ENCODE results near the gene PHC3.

DNA sequence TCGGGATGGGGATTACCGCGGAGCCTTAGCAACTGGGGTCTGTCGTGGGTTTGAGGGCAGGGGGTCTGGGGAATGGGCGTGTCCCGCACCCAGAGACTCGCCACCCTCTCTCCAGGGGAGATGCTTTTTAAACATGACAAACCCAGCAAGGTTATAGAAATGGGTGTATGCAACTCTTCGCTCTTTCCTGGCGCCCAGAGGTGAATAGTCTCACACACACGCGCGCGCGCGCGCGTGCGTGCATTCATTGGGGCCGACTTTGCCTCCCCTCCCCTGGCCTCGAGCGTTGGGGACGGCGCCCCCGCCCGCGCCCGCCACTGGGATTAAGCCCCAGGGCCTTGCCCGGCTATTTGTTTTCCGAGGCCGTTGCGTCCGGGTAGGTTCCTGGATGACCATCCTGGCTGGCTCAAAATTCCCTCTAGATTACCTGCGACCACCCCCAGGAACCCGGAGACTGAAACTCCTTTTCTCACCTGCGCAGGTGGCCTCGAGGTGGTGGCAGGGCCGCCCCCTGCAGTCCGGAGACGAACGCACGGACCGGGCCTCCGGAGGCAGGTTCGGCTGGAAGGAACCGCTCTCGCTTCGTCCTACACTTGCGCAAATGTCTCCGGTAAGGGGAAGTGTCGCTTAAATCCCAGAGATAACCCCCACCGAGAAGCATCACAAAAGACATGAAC is 143.0 kb downstream of the PHC3 start:
- TF ChIP-seq, protein P1, sequence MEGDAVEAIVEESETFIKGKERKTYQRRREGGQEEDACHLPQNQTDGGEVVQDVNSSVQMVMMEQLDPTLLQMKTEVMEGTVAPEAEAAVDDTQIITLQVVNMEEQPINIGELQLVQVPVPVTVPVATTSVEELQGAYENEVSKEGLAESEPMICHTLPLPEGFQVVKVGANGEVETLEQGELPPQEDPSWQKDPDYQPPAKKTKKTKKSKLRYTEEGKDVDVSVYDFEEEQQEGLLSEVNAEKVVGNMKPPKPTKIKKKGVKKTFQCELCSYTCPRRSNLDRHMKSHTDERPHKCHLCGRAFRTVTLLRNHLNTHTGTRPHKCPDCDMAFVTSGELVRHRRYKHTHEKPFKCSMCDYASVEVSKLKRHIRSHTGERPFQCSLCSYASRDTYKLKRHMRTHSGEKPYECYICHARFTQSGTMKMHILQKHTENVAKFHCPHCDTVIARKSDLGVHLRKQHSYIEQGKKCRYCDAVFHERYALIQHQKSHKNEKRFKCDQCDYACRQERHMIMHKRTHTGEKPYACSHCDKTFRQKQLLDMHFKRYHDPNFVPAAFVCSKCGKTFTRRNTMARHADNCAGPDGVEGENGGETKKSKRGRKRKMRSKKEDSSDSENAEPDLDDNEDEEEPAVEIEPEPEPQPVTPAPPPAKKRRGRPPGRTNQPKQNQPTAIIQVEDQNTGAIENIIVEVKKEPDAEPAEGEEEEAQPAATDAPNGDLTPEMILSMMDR (IDR thresholded peaks at IDR 0.05): peak in 4 of 6 experiments; percentile 19 to 37 (median 30)
- TF ChIP-seq POLR2A (IDR thresholded peaks at IDR 0.05): no peak
